Pancreas (tissue), 10 donors: ENCODE results near the gene DNAJB5. TPM values are rescaled to one million over a fixed set of nuclear protein-coding genes. Genes with fewer than 3 reads are reported as not detected.

Source experiments
- ATAC-seq, 4 donors: fragments of 200-7000 bp; cut with Tn5 transposase; one replicate each; pipeline versions ENCODE4 v1.8.0 to v1.9.1; 2020; ENCODE audit warnings: mild to moderate bottlenecking in 4 of 4, moderate library complexity in 4 of 4
- DNase-seq, 6 donors: peaks; one replicate each; pipeline ENCODE4 v3.0.0-alpha.2; 2020
- FAIRE-seq: peaks from 2 replicates; lab custom pipeline; 2012; peaks lifted over from hg19 to GRCh38; lab: Jason Lieb, UNC
- H3K27ac ChIP-seq, 4 donors: fragments of 200-600 bp; sonication (generic); 1 replicate in 3 of 4; 2 replicates in 1 of 4; pipeline versions ENCODE4 v1.5.0 to v1.8.0; 2020
- H3K27me3 ChIP-seq, 4 donors: fragments of 200-600 bp; one replicate each; pipeline ENCODE4 v1.8.0; 2021
- H3K36me3 ChIP-seq, 3 donors: fragments of 200-600 bp; sonication (generic) in 1 of 3; one replicate each; pipeline versions ENCODE4 v1.5.0 to v1.8.0; 2020 to 2021
- H3K4me1 ChIP-seq, 3 donors: fragments of 200-600 bp; one replicate each; pipeline ENCODE4 v1.8.0; 2021
- H3K4me3 ChIP-seq, 4 donors: fragments of 200-600 bp; sonication (generic) in 2 of 4; one replicate each; pipeline versions ENCODE4 v1.5.0 to v1.8.0; 2020 to 2021
- H3K9me3 ChIP-seq, 4 donors: fragments of 200-600 bp; one replicate each; pipeline ENCODE4 v1.8.0; 2021
- WGBS, 2 donors: extraction: QIAGEN DNeasy Blood & Tissue Kit; methylation state at CpG; one replicate each; pipeline ENCODE4 v1.1.7; 2013; 5-methylcytosine and 5-hydroxymethylcytosine counted together
- intact Hi-C, 3 donors: fragments of 100-400 bp; cut with DNase I; formaldehyde crosslinking; loops; one replicate each; pipeline versions ENCODE4 v1.11.1 to v1.14.2; 2022
- polyA plus RNA-seq, 2 donors: library from polyadenylated mRNA; stranded (reverse); fragments of 200-250 nt; gene quantifications; one replicate each; pipeline ENCODE4 v1.2.3, GENCODE V29; 2013
- total RNA-seq, 6 donors: library from RNA; stranded (reverse); fragmentation: NEBNext Ultra II Directional in 4 of 6; extraction: Animal tissue kit (Norgen Biotek cat#: 25700) in 4 of 6; gene quantifications; one replicate each; pipeline versions ENCODE4 v1.2.1 to v1.2.4, GENCODE V29; 2021 to 2023
- TF ChIP-seq, protein P1 (sequence below), 4 donors: fragments of 200-600 bp; sonication (generic) in 3 of 4; IDR thresholded peaks; one replicate each; pipeline versions ENCODE4 v1.5.0 to v1.8.0; 2021; ENCODE audit warnings: antibody characterized with exemption in 4 of 4
- donor health status: healthy with polysubstance abuse.
- donor health status: DM: no; HTN: no; CAD: no; lungs with moderate emphysema.
- donor health status: DM: no; HTN: no; CAD: no.
- donor health status: control.
- donor health status: control.
- donor health status: Bipolar disorder and iron deficiency.
- donor health status: DM: yes; HTN: yes; CAD: no.
- donor health status: DM: no; HTN: no; CAD: no.
- donor health status: DM: no; HTN: no; CAD: no.
- donor health status: DM: yes; HTN: yes; CAD: no.

Gene DNAJB5
- total and polyA plus RNA-seq, 8 donors, result 0.97 to 4.7 (median 2.4) TPM

DNA sequence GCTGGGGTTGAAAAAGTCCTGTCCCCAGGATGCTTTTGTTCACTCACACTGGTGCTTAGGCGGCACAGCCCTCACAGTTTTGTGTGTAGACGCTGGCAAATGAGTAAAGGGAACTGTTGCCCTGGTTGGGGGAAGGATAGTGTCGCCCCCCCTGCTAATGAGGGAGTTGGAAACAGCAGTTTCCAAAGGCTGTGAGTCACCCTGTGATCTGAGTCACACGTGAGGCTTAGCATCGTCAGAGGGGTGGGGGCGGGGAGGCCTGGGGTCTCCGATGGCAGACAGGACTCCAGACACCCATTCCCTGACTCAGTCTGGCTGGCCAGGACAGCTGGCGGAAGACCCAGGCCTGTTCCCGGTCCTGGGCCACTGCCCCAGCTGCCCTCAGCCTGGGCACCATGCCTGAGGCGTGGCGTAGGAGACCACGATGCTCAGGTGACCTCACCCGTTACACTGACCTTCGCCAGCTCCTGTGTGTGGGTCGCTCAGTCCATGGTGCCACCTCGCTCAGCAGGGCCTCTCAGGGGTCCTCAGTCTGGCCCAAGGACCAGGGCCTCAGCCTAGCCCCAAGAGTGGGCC lies 2.9 kb downstream of the DNAJB5 start:
- H3K27ac ChIP-seq, result peak overlapping the region in 2 of 4 donors; percentile 36 to 37
- intact Hi-C loops, result no loop called here
- TF ChIP-seq, protein P1, sequence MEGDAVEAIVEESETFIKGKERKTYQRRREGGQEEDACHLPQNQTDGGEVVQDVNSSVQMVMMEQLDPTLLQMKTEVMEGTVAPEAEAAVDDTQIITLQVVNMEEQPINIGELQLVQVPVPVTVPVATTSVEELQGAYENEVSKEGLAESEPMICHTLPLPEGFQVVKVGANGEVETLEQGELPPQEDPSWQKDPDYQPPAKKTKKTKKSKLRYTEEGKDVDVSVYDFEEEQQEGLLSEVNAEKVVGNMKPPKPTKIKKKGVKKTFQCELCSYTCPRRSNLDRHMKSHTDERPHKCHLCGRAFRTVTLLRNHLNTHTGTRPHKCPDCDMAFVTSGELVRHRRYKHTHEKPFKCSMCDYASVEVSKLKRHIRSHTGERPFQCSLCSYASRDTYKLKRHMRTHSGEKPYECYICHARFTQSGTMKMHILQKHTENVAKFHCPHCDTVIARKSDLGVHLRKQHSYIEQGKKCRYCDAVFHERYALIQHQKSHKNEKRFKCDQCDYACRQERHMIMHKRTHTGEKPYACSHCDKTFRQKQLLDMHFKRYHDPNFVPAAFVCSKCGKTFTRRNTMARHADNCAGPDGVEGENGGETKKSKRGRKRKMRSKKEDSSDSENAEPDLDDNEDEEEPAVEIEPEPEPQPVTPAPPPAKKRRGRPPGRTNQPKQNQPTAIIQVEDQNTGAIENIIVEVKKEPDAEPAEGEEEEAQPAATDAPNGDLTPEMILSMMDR (IDR thresholded peaks at IDR 0.05), result no peak
- peaks cover 0 to 3% (median 0%) of the 10 kb centered on the region in 3 donors for H3K4me1 ChIP-seq
- no peak overlapping the region for H3K4me3 ChIP-seq
- H3K9me3 ChIP-seq, result no peaks in the 10 kb centered on the region
- FAIRE-seq (no peak), DNase-seq (peak in 2 of 6 donors; percentile 49 to 62), ATAC-seq (no peak)
- no peaks in the 10 kb centered on the region for H3K27me3 ChIP-seq
- WGBS, 2 donors, result 77 to 86% methylated on average over 16 of the region's 16 CpGs
- H3K36me3 ChIP-seq, result no peaks in the 10 kb centered on the region

DNA sequence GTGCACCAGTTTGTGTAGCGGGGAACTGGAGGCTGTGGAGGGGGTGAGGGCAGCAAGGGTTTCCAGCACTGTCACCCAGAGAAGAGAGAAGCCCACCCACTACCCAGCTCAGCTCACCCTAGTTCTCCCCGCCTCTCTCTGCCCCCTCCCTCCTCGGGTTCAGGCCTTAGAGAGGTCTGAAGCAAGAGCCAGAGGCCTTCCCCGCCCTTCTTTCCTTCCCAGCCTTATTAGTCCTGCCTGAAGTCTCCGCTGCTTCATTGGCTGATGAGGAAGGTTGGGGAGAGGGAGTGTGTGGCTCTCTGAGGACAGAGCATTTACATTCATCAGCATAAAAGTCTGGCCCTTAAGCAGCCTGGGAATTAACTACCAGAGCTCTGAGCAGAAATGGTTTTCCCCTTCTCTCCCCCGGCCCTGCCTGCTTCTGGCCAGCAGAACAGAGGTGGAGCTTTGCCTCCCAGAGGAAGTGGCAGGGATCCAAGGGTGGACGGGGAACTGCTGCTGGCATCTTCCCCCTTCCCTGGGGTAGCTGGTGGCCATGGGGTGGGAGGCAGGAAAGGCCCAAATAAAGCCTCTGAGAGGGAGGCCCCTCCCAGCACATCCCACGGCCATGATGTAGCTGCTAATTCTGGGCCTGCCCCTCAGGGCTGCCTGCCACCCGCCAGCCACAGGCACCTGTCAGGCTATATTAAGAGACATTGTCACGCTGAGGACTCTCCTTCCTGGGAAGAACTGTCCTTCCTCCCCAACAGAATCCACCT lies 4.1 kb downstream of the DNAJB5 start:
- TF ChIP-seq, protein P1 (IDR thresholded peaks at IDR 0.05), result no peak
- DNase-seq, result peak in 2 of 6 donors; percentile 37 to 55
- H3K27me3 ChIP-seq, result no peaks in the 10 kb centered on the region
- H3K36me3 ChIP-seq, result no peaks in the 10 kb centered on the region
- H3K9me3 ChIP-seq, result no peaks in the 10 kb centered on the region
- no peak for ATAC-seq
- intact Hi-C loops, result no loop called here
- peaks cover 0 to 3% (median 0%) of the 10 kb centered on the region in 3 donors for H3K4me1 ChIP-seq
- WGBS, 2 donors, result 58 to 68% methylated on average over 10 of the region's 10 CpGs
- FAIRE-seq, result no peak
- no peak overlapping the region for H3K4me3 ChIP-seq
- peak overlapping the region in 2 of 4 donors; percentile 5 to 25 for H3K27ac ChIP-seq

DNA sequence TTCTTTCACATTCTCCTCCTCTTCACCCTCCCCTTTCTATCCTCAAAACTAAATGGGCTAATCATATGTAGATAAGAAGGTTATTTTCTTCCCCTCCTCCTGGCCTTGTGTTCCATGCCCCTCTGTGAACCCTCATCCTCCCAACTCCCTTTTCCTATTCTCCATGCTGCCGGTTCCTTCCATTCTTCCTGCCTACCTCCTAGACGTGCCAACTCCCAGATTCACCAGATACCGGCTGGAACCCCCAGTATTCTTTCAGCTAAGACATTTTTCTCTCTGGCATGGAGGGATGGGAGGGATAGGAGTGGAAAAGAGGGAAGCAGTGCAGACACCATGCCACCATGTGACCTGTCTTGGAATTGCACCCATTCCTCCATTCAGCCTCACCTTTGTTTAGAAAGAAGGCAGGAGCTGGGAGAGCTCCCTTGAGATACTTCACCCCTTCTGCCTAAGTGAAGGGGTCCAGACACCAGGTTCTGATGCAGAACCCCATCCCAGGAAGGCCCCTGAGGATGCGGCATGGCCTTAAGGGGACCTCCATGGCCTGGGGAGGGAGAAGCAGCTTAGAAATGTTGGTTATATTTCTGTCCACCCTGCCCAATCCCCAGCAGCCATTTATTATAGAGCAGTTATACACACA lies 4.8 kb downstream of the DNAJB5 start:
- peaks cover 0 to 3% (median 0%) of the 10 kb centered on the region in 3 donors for H3K4me1 ChIP-seq
- no peak for FAIRE-seq
- TF ChIP-seq, protein P1 (IDR thresholded peaks at IDR 0.05), result peak in 3 of 4 donors; percentile 27 to 35 (median 32)

DNA sequence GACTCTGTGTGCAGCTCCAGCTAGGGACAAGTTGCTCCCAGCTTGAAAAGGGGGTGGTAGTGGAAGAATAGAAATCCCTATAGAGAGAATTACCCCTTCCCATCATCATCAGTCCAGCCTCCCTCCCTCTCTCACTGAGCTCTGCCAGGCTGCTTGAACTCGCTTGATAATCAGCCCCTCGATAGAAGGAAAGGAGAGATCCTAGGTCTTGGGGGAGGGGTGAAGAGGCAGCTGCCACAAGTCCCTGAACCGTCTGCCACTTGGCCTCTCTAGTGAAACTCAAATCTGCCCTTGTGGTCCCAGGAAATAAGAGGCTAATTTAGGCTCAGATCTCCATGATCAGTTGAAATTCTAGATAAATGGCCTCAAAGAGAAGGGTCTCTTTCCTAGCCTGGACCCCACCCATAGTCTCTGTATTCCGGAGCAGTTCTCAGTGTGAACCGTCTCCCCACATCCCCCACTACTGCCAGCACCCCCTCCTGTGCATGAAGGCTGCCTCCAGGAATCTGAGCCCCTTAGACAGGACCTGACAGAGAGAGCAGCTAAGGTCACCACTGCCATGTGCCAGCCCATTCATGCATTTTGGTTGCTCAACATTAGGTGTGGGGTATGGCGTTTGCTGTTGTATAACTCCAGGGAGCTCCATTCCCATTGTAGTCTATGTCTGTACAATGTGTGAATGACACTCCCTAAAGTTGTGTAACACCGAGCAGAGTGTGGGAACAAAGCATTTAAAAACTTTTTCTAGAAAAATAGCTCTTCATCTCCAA lies 5.5 kb downstream of the DNAJB5 start:
- no peaks in the 10 kb centered on the region for H3K27me3 ChIP-seq
- H3K4me3 ChIP-seq, result no peak overlapping the region
- no peaks in the 10 kb centered on the region for H3K9me3 ChIP-seq
- 54% methylated on average over 7 of the region's 7 CpGs for WGBS, 2 donors
- FAIRE-seq, result no peak
- intact Hi-C loops, result no loop called here
- H3K36me3 ChIP-seq, result no peaks in the 10 kb centered on the region
- H3K4me1 ChIP-seq, result peaks cover 0 to 3% (median 0%) of the 10 kb centered on the region in 3 donors
- no peak overlapping the region for H3K27ac ChIP-seq
- no peak for ATAC-seq
- no peak for DNase-seq
- TF ChIP-seq, protein P1 (IDR thresholded peaks at IDR 0.05), result no peak

More for the DNA sequence above, 4.8 kb downstream of the DNAJB5 start:
- intact Hi-C loops, result no loop called here
- Histone ChIP-seq H3K27ac (no peak overlapping the region), H3K4me3 (no peak overlapping the region), H3K9me3 (no peaks in the 10 kb centered on the region), H3K27me3 (no peaks in the 10 kb centered on the region), H3K36me3 (no peaks in the 10 kb centered on the region)
- DNase-seq (peak in 1 of 6 donors; percentile 46), ATAC-seq (peak in 3 of 4 donors; percentile 20 to 29 (median 23))
- 31 to 38% methylated on average over 4 of the region's 4 CpGs for WGBS, 2 donors
